CD4-positive, CD25-positive, alpha-beta regulatory T cell (primary cell): Measurements from ENCODE around the gene INTS12. TPM values are rescaled to one million over a fixed set of nuclear protein-coding genes. Genes with fewer than 3 reads are reported as not detected.

Source experiments
- ATAC-seq, 2 donors: fragments of 150-1000 bp; cut with Tn5 transposase; one replicate each; pipeline ENCODE4 v1.10.0; 2021; ENCODE audit warnings: low read depth in 2 of 2, moderate number of reproducible peaks in 2 of 2, moderate library complexity in 1 of 2
- DNase-seq, 3 donors: peaks; one replicate each; pipeline versions ENCODE4 v3.0.0 to v3.0.0-alpha.2; 2012 to 2022; ENCODE audit warnings: mixed read lengths in 1 of 3
- H3K27ac ChIP-seq: one replicate; pipeline ENCODE4 v1.7.0; 2013; ENCODE audit warnings: mild to moderate bottlenecking, low read length; ENCODE audit not compliant: insufficient read depth, poor library complexity, severe bottlenecking
- H3K27me3 ChIP-seq: one replicate; pipeline ENCODE4 v1.7.0; 2013; ENCODE audit warnings: low read length; ENCODE audit not compliant: control insufficient read depth, insufficient read depth
- H3K36me3 ChIP-seq: one replicate; pipeline ENCODE4 v1.7.0; 2013; ENCODE audit warnings: mild to moderate bottlenecking, low read length, moderate library complexity; ENCODE audit not compliant: control insufficient read depth, insufficient read depth
- H3K4me1 ChIP-seq: 2 replicates; pipeline ENCODE4 v1.7.0; 2013; ENCODE audit warnings: mild to moderate bottlenecking, low read length; ENCODE audit not compliant: insufficient read depth, control insufficient read depth, poor library complexity, severe bottlenecking
- H3K4me3 ChIP-seq: one replicate; pipeline ENCODE4 v1.7.0; 2013; ENCODE audit warnings: low read depth, mild to moderate bottlenecking, low read length, moderate library complexity
- H3K9me3 ChIP-seq, 2 experiments: 1 replicate in 1 of 2; 2 replicates in 1 of 2; pipeline ENCODE4 v1.7.0; 2013; ENCODE audit warnings: low read length in 2 of 2, mild to moderate bottlenecking in 1 of 2, moderate library complexity in 1 of 2; ENCODE audit not compliant: control insufficient read depth in 2 of 2
- H3K27ac Mint-ChIP-seq, 3 donors: one replicate each; pipeline ENCODE4 v1.8.0; 2020 to 2022; ENCODE audit warnings: mild to moderate bottlenecking in 3 of 3, mixed read lengths in 3 of 3, moderate library complexity in 2 of 3
- H3K27me3 Mint-ChIP-seq: one replicate; pipeline ENCODE4 v1.8.0; 2022; ENCODE audit warnings: mild to moderate bottlenecking, mixed read lengths
- H3K36me3 Mint-ChIP-seq: one replicate; pipeline ENCODE4 v1.8.0; 2020; ENCODE audit warnings: mixed read lengths
- H3K4me1 Mint-ChIP-seq, 4 donors: one replicate each; pipeline ENCODE4 v1.8.0; 2020 to 2022; ENCODE audit warnings: mixed read lengths in 4 of 4, mild to moderate bottlenecking in 1 of 4
- H3K4me3 Mint-ChIP-seq, 4 donors: one replicate each; pipeline ENCODE4 v1.8.0; 2020 to 2022; ENCODE audit warnings: mild to moderate bottlenecking in 4 of 4, mixed read lengths in 4 of 4, moderate library complexity in 3 of 4
- H3K9me3 Mint-ChIP-seq, 7 donors: one replicate each; pipeline ENCODE4 v1.8.0; 2020 to 2022; ENCODE audit warnings: mixed read lengths in 7 of 7, mild to moderate bottlenecking in 3 of 7, moderate library complexity in 2 of 7
- polyA plus RNA-seq, 4 donors: library from polyadenylated mRNA; unstranded; fragments of 300-500 nt; fragmentation: Illumina TruSeq; gene quantifications; one replicate each; pipeline ENCODE4 v1.2.3, GENCODE V29; 2021
- total RNA-seq: library from RNA; stranded (reverse); gene quantifications from one replicate; pipeline ENCODE4 v1.2.3, GENCODE V29; 2022

Gene INTS12
- total and polyA plus RNA-seq, 5 donors from 2014 or later: 25.4 to 42.9 (median 38.1) TPM

DNA sequence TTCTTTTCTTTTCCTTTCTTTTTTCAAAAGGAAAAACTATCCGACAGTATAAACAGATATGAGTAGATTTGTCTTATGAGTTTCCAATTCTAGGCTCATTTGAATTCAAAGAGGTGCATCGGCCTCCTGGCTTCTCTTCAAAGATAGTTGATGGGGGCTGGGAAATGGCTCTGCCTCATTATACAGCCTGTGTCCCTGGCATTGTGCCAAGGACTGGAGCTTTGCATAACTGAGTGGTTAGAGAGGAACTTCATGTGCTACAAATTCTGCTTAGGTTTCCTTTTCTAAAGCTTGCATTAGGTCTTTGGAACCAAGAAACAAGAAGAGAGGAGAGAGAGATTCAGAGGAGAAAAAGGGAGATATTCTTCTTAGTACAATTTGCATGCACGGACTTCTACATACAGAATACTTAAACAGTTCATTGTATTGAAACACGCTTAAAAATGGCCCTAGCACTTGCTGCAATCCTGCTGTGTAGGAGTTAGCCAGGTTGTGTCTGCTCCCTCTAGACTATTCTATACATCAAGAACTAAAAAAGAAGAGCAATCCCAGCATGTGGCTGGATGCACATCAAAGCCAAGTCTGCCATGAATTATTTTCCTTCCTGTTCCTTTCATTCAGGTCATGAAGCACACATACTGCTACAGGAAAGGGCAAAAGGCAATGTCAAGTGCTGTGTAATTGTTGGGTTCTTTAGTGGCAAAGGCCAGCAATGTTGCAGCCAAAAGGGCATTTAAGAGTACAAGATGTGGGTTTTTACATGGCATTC lies 70.9 kb downstream of the INTS12 start:
- DNase-seq (no peak), ATAC-seq (no peak)
- Histone ChIP-seq H3K4me3 (no peak overlapping the region), H3K36me3 (no peaks in the 10 kb centered on the region), H3K4me1 (no peaks in the 10 kb centered on the region), H3K9me3 (no peaks in the 10 kb centered on the region), H3K27ac (no peak overlapping the region), H3K27me3 (peaks cover 1% of the 10 kb centered on the region)
- Mint-ChIP-seq H3K27ac (peak overlapping the region in 1 of 3 donors; percentile 23), H3K27me3 (peaks cover 22% of the 10 kb centered on the region), H3K9me3 (no peaks in the 10 kb centered on the region), H3K36me3 (no peaks in the 10 kb centered on the region), H3K4me1 (no peaks in the 10 kb centered on the region), H3K4me3 (no peak overlapping the region)

GRCh38 chr4:105634402-105635080 lies 73.9 kb downstream of the INTS12 start:
- Histone ChIP-seq H3K27ac (no peak overlapping the region), H3K4me3 (no peak overlapping the region), H3K27me3 (peaks cover 1% of the 10 kb centered on the region), H3K36me3 (no peaks in the 10 kb centered on the region), H3K9me3 (no peaks in the 10 kb centered on the region), H3K4me1 (no peaks in the 10 kb centered on the region)
- Mint-ChIP-seq H3K9me3 (no peaks in the 10 kb centered on the region), H3K36me3 (no peaks in the 10 kb centered on the region), H3K27me3 (peaks cover 9% of the 10 kb centered on the region), H3K4me1 (no peaks in the 10 kb centered on the region), H3K27ac (no peak overlapping the region), H3K4me3 (no peak overlapping the region)
- ATAC-seq: no peak
- DNase-seq: no peak

DNA sequence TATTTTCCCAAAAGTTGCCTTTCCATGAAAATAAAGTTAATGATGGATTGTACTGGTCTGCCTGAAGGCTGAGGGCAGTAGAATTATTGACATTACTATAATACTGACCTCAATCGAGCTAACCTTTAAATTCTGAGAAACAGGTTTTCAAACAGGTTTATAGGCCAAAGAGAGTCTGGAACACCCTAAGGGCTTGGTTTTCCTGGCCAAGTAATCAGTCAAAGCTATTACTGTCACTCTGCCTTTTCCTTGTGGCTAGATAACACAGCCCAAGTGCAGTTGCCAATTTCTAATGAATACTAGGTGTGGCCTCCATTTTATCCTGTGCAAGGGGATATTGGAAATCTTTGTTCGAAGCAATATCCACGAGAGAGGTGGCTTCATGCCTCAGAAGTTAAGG lies 75.2 kb downstream of the INTS12 start:
- Mint-ChIP-seq H3K27ac (no peak overlapping the region), H3K4me1 (no peaks in the 10 kb centered on the region), H3K9me3 (no peaks in the 10 kb centered on the region), H3K36me3 (no peaks in the 10 kb centered on the region), H3K4me3 (no peak overlapping the region), H3K27me3 (peaks cover 9% of the 10 kb centered on the region)
- ATAC-seq: no peak
- DNase-seq: no peak
- Histone ChIP-seq H3K27me3 (peaks cover 1% of the 10 kb centered on the region), H3K4me1 (no peaks in the 10 kb centered on the region), H3K36me3 (no peaks in the 10 kb centered on the region), H3K4me3 (no peak overlapping the region), H3K27ac (no peak overlapping the region), H3K9me3 (no peaks in the 10 kb centered on the region)

Other genes starting within 250 kb of the INTS12 start
- 42.2 TPM for gene PPA2, start 234.6 kb downstream of the INTS12 start, total RNA-seq
- 100 to 1,000 TPM in 3 of 4 donors, 10 to 100 TPM in 1; 91.1 to 126 (median 107) TPM for gene PPA2, start 234.6 kb downstream of the INTS12 start, polyA plus RNA-seq
- gene ARHGEF38, start 156.1 kb downstream of the INTS12 start, total RNA-seq: not detected
- under 1 TPM in 2 of 4 donors, not detected in 2; 0.24 to 0.33 TPM for gene ARHGEF38, start 156.1 kb downstream of the INTS12 start, polyA plus RNA-seq
- gene GSTCD, start 95 bp upstream of the INTS12 start, total RNA-seq: 4.4 TPM
- 1 to 10 TPM; 1.6 to 3.0 (median 2.1) TPM for gene GSTCD, start 95 bp upstream of the INTS12 start, polyA plus RNA-seq
- gene NPNT, start 186.8 kb upstream of the INTS12 start, total RNA-seq: not detected
- gene NPNT, start 186.8 kb upstream of the INTS12 start, polyA plus RNA-seq: not detected